Germinal center (tissue), 1 donor: Measurements from ENCODE around the gene CDK17.

Source experiments
- DNase-seq: peaks from one replicate; pipeline ENCODE4 v3.0.0; 2012; ENCODE audit warnings: mixed read lengths, low spot score

CDK17 gene

GRCh38 chr12:96237465-96238077, 162.7 kb downstream of the CDK17 start:
- no peak for DNase-seq

- no peak for DNase-seq
These were observed 163.2 kb downstream of the CDK17 start for GRCh38 chr12:96237035-96237434.

GRCh38 chr12:96236221-96236822, 163.9 kb downstream of the CDK17 start:
- DNase-seq, result no peak

GRCh38 chr12:96235484-96235826, 164.8 kb downstream of the CDK17 start:
- no peak for DNase-seq

- DNase-seq, result no peak
These were observed 165.4 kb downstream of the CDK17 start for GRCh38 chr12:96234591-96235483.

- DNase-seq, result no peak
These were observed 166.2 kb downstream of the CDK17 start for GRCh38 chr12:96233939-96234461.

GRCh38 chr12:96233168-96233567, 167.1 kb downstream of the CDK17 start:
- no peak for DNase-seq

GRCh38 chr12:96230646-96231045, 169.6 kb downstream of the CDK17 start:
- DNase-seq, result no peak

- DNase-seq, result no peak
These were observed 171.5 kb downstream of the CDK17 start for GRCh38 chr12:96228566-96229248.
